ENCODE measurements around the gene CLCN6. TPM values are rescaled to one million over a fixed set of nuclear protein-coding genes. Genes with fewer than 3 reads are reported as not detected.
A peak's percentile ranks its signal among the peaks of the same experiment; 100 is the strongest.

Gene CLCN6, protein sequence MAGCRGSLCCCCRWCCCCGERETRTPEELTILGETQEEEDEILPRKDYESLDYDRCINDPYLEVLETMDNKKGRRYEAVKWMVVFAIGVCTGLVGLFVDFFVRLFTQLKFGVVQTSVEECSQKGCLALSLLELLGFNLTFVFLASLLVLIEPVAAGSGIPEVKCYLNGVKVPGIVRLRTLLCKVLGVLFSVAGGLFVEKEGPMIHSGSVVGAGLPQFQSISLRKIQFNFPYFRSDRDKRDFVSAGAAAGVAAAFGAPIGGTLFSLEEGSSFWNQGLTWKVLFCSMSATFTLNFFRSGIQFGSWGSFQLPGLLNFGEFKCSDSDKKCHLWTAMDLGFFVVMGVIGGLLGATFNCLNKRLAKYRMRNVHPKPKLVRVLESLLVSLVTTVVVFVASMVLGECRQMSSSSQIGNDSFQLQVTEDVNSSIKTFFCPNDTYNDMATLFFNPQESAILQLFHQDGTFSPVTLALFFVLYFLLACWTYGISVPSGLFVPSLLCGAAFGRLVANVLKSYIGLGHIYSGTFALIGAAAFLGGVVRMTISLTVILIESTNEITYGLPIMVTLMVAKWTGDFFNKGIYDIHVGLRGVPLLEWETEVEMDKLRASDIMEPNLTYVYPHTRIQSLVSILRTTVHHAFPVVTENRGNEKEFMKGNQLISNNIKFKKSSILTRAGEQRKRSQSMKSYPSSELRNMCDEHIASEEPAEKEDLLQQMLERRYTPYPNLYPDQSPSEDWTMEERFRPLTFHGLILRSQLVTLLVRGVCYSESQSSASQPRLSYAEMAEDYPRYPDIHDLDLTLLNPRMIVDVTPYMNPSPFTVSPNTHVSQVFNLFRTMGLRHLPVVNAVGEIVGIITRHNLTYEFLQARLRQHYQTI
- total RNA-seq (9.9 TPM), polyA plus RNA-seq (13.7 TPM)

DNA sequence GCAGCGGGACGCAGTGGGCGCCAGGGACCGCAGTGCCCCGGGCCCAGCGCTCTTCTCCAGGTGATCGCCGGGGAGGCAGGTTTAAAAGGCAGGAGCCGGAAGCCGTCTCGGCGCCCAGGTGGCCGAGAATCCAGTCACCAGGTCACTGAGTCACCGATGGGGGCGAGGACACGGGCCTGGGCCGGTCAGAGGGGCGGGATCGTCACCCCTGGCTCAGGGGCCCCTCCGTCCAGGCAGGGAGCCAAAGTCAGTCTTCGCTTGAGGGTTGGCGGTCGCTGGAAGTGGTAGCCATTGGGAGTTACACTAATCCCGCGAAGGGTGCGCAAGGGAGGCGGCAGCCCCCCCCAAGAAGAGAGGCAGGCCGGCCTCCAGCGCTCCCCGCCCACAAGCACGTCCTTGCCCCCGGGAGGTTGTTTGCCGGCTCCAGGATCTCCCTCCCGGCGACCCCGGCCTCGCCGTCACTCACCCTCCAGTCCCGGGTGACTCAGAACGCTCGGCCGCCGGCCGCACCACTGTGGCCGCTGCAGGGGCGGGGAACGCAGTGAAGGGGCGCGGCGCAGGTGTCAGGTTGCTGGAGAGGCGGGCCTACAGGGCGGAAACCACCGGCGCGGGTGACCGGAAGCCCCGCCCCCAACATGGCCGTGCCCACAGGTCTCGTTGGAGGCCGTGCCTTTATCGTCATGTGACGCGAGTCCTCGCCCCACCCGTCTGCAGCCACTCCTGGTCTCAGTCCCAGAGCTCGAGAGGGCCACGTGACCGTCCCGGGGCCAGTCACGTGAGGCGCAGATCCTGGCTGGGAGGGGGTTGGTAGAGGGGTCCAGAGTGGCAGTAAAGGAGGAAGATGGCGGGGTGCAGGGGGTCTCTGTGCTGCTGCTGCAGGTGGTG is at the start of gene CLCN6, which contains the start of gene MTHFR:
CLCN6 (plus strand) TSS at position 770 of the 885 bp plus-strand sequence; CDS start at position 842, 72 bp downstream.
MTHFR (minus strand) TSS at position 543 of the 885 bp plus-strand sequence. CDS start 2,848 bp downstream, outside the sequence.
- H3K4me1 ChIP-seq (ENCODE audit: insufficient read depth): peaks cover 3% of the 10 kb centered on the region
- DNase-seq (ENCODE audit: extremely low spot score): peak; percentile 97
- WGBS: under 1% methylated on average over 72 of the region's 72 CpGs
- peak within 1 kb of the TSS; percentile 96 for H3K27ac ChIP-seq (ENCODE audit: low read depth)
- peak within 1 kb of the TSS; percentile 65 for H3K4me3 ChIP-seq (ENCODE audit: low read depth, low read length)
- H3K36me3 ChIP-seq (ENCODE audit: insufficient read depth): peaks cover 2% of the 10 kb centered on the region

DNA sequence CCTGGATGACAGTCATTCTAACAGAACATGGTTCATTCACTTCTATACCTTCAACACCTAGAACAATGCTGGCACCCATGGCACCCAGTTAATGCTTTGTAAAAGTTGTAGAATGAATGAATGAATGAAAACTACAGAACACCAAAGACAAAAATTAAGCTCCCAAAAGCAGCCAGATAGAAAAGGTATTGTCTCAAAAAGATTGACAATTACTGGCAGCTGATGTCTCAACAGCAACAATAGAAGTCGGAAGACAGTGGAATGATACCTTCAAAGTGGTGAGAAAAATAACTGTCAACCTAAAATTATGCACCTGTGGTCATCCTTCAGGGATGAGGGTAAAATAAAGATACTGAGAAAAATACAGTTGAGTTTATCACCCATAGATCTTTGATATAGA is 48.9 kb upstream of the CLCN6 start:
- Histone ChIP-seq H3K27ac (ENCODE audit: low read depth) (no peak overlapping the region), H3K4me3 (ENCODE audit: low read depth, low read length) (no peak overlapping the region), H3K4me1 (ENCODE audit: insufficient read depth) (no peaks in the 10 kb centered on the region), H3K36me3 (ENCODE audit: insufficient read depth) (no peaks in the 10 kb centered on the region)
- 90% methylated on average over 1 of the region's 1 CpG for WGBS
- no peak for DNase-seq (ENCODE audit: extremely low spot score)

GRCh38 chr1:11759791-11760190 is 46.2 kb upstream of the CLCN6 start:
- DNase-seq (ENCODE audit: extremely low spot score): no peak
- 88% methylated on average over 4 of the region's 4 CpGs for WGBS
- Histone ChIP-seq H3K27ac (ENCODE audit: low read depth) (no peak overlapping the region), H3K4me3 (ENCODE audit: low read depth, low read length) (no peak overlapping the region), H3K36me3 (ENCODE audit: insufficient read depth) (no peaks in the 10 kb centered on the region), H3K4me1 (ENCODE audit: insufficient read depth) (no peaks in the 10 kb centered on the region)

DNA sequence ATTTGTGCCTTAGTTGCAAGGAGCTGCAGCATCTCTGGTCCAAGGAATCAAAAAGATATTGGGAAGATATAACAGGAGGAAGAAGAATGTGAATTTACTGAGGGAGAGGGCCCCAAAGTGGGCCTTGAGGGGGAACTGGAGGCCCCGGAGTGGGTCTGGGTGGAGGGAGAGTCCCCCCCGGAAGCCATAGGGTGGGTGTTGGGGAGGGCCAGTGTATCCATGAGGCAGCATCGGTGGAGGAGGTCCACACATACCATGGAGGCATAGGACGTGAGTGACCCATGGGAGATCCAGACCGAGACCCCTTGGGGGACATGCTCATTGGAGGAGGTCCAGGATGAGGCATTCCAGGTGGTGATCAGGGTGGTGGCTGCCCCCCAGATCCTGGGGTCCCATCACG is 44.7 kb upstream of the CLCN6 start:
- no peak for DNase-seq (ENCODE audit: extremely low spot score)
- 81% methylated on average over 6 of the region's 6 CpGs for WGBS
- Histone ChIP-seq H3K36me3 (ENCODE audit: insufficient read depth) (no peaks in the 10 kb centered on the region), H3K4me3 (ENCODE audit: low read depth, low read length) (no peak overlapping the region), H3K4me1 (ENCODE audit: insufficient read depth) (no peaks in the 10 kb centered on the region), H3K27ac (ENCODE audit: low read depth) (no peak overlapping the region)

DNA sequence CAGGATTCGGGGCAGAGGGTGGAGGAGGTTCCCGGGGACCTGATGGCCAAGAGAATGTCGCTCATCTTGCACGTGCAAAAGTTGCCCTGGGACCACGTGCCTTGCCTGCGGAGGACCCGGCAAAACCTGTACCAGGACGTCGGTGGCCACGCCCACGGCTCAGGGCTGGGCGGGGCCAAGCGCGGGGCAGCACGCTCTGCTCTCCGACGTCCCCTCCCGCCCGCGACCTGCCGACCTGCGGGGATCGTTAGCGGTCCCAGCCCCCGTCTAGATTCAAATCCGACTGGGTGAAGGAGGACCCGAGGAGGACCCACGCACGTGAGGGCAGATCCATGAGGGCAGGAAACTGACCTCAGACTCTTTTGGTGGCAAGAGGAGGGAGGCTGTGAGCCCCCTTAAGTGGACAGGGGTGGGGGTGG is 44.0 kb upstream of the CLCN6 start, which contains the start of gene C1orf167:
C1orf167 (plus strand) TSS at position 206 of the 419 bp plus-strand sequence. CDS start 2,208 bp downstream, outside the sequence.
- WGBS: 6% methylated on average over 29 of the region's 29 CpGs
- no peak for DNase-seq (ENCODE audit: extremely low spot score)
- Histone ChIP-seq H3K4me1 (ENCODE audit: insufficient read depth) (no peaks in the 10 kb centered on the region), H3K4me3 (ENCODE audit: low read depth, low read length) (no peak within 1 kb of the TSS), H3K27ac (ENCODE audit: low read depth) (no peak within 1 kb of the TSS), H3K36me3 (ENCODE audit: insufficient read depth) (no peaks in the 10 kb centered on the region)

GRCh38 chr1:11764115-11764514 is 41.9 kb upstream of the CLCN6 start:
- no peak overlapping the region for H3K27ac ChIP-seq (ENCODE audit: low read depth)
- H3K4me3 ChIP-seq (ENCODE audit: low read depth, low read length): no peak overlapping the region
- H3K4me1 ChIP-seq (ENCODE audit: insufficient read depth): no peaks in the 10 kb centered on the region
- 77% methylated on average over 3 of the region's 3 CpGs for WGBS
- DNase-seq (ENCODE audit: extremely low spot score): no peak
- H3K36me3 ChIP-seq (ENCODE audit: insufficient read depth): no peaks in the 10 kb centered on the region

DNA sequence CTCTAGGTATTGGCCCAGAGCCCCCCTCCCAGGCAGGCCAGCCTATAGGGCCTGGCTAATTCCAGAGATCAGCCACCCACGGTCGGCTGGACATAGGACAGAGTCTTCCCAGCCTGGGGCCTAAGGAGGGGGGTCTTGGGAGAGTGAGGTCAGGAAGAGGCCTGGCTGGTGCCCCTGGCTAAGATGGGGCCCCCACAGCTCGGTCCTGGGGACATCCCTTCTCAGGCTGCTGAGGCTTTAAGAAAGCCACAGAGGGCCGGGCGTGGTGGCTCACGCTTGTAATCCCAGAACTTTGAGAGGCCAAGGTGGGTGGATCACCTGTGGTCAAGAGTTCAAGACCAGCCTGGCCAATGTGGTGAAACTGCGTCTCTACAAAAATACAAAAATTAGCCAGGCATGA is 41.5 kb upstream of the CLCN6 start:
- Histone ChIP-seq H3K27ac (ENCODE audit: low read depth) (no peak overlapping the region), H3K36me3 (ENCODE audit: insufficient read depth) (no peaks in the 10 kb centered on the region), H3K4me3 (ENCODE audit: low read depth, low read length) (no peak overlapping the region), H3K4me1 (ENCODE audit: insufficient read depth) (no peaks in the 10 kb centered on the region)
- DNase-seq (ENCODE audit: extremely low spot score): no peak
- 76% methylated on average over 7 of the region's 7 CpGs for WGBS

DNA sequence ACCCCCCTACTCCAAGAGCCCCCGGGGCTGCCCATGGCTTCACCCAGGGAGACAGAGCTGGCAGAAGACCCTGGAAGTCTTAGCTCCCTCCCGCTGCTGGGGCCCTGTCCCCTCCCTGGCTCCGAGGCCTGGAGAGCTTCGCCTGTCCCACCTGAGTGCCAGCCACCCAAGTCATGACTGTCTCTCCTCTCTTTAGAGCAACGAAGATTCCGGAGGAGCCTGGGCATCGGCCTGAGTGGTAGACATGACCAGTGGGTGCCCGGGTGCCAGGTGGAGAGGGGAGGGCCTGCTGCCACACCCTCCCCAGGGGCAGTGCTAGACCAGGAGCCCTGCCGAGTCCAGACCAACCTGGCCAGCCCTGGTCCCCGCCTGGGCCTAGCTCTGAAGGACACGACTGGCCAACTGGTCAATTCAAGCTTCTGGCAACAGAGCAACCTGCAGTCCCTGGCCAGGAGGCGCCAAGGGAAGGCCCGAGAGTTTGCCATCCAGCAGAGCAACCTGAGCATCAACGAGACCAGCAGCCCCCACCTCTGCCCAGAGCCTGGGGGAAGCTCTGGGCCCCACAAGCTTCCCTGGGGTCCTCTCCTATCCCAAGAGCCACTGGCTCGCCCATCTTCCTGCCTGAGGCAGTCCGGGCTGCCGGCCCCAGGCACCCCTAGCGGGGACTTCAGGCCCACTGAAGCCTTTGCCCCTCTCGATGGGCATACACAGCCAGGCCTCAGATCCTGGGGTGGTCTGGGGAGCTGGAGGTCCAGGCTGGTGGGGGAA is 40.1 kb upstream of the CLCN6 start:
- Histone ChIP-seq H3K36me3 (ENCODE audit: insufficient read depth) (no peaks in the 10 kb centered on the region), H3K27ac (ENCODE audit: low read depth) (no peak overlapping the region)
- WGBS: 85% methylated on average over 19 of the region's 19 CpGs

DNA sequence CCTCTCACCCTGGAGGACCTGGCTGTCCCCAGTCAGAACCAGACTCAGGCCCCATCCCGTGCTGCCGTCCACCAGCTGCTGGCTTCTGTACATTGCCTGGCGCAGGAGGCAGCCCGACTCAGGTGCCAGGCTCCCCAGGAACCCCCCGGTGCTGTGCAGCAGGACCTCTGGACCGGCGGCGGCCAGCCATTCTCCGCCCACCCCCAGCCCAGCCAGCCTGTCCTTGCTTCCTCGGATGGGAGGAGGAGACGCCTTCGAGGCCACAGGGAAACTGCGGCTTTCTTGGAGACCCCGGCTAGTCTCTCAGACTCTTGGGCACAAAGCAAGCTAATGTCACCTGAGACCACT is 39.6 kb upstream of the CLCN6 start:
- WGBS: 71% methylated on average over 14 of the region's 14 CpGs
- no peak for DNase-seq (ENCODE audit: extremely low spot score)
- no peak overlapping the region for H3K27ac ChIP-seq (ENCODE audit: low read depth)
- no peaks in the 10 kb centered on the region for H3K4me1 ChIP-seq (ENCODE audit: insufficient read depth)
- H3K36me3 ChIP-seq (ENCODE audit: insufficient read depth): no peaks in the 10 kb centered on the region
- H3K4me3 ChIP-seq (ENCODE audit: low read depth, low read length): no peak overlapping the region

More for the DNA sequence above, 40.1 kb upstream of the CLCN6 start:
- Histone ChIP-seq H3K4me1 (ENCODE audit: insufficient read depth) (no peaks in the 10 kb centered on the region), H3K4me3 (ENCODE audit: low read depth, low read length) (no peak overlapping the region)
- no peak for DNase-seq (ENCODE audit: extremely low spot score)

DNA sequence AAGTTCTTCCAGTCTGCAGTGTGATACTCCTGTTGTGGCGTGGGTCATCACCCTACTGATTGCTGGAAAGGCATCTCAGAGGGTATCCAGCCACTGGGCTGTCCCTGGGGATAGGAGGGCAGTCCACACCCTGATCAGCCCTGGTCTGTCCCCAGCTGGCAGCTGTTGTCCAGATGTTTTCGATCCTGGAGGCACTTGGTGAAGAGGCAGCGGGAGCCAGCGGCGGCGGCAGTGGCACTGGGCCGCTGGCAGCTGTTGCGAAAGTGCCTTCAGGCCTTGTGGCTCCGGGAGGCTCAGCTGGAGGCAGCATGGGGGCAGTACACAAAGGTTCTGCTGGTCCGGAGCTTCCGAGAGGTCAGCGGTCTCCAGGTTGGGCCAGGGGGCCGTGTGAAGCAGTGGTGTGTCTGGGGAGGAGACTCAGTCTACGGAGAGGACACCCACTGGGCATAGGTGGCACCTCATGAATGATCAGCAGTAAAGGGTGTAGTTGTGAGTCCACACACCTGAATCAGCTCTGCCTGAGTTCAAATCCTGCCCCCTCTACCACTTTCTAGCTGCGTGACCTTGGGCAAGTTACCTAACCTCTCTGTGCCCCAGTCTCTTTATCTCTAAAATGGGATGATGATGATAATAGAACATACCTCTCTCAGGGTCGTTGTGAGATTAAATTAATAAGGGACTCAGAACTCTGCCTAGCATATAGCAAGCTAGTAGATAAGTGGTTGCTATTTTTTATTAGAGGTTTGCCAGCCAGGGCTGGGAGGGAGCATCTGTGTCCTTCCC is 37.9 kb upstream of the CLCN6 start:
- 73% methylated on average over 16 of the region's 16 CpGs for WGBS
- H3K36me3 ChIP-seq (ENCODE audit: insufficient read depth): no peaks in the 10 kb centered on the region
- no peak for DNase-seq (ENCODE audit: extremely low spot score)
- no peak overlapping the region for H3K27ac ChIP-seq (ENCODE audit: low read depth)
- no peaks in the 10 kb centered on the region for H3K4me1 ChIP-seq (ENCODE audit: insufficient read depth)
- no peak overlapping the region for H3K4me3 ChIP-seq (ENCODE audit: low read depth, low read length)

- no peaks in the 10 kb centered on the region for H3K4me1 ChIP-seq (ENCODE audit: insufficient read depth)
- H3K4me3 ChIP-seq (ENCODE audit: low read depth, low read length): no peak overlapping the region
- H3K27ac ChIP-seq (ENCODE audit: low read depth): no peak overlapping the region
- no peaks in the 10 kb centered on the region for H3K36me3 ChIP-seq (ENCODE audit: insufficient read depth)
- DNase-seq (ENCODE audit: extremely low spot score): no peak
- WGBS: 59% methylated on average over 4 of the region's 4 CpGs
These were observed 37.2 kb upstream of the CLCN6 start for GRCh38 chr1:11768821-11769220.

- H3K4me1 ChIP-seq (ENCODE audit: insufficient read depth): no peaks in the 10 kb centered on the region
- H3K36me3 ChIP-seq (ENCODE audit: insufficient read depth): no peaks in the 10 kb centered on the region
- H3K27ac ChIP-seq (ENCODE audit: low read depth): no peak overlapping the region
- no peak for DNase-seq (ENCODE audit: extremely low spot score)
- WGBS: 72% methylated on average over 4 of the region's 4 CpGs
- no peak overlapping the region for H3K4me3 ChIP-seq (ENCODE audit: low read depth, low read length)
These were observed 36.7 kb upstream of the CLCN6 start for GRCh38 chr1:11769274-11769673.

All from urinary bladder (tissue), 4 donors.